Activated CD8-positive, alpha-beta memory T cell treated with anti-CD3 and anti-CD28 coated beads, Interleukin-2, amount 50 U/mL, for 1 hour (primary cell): ENCODE measurements around the gene DENND2C.

Experiments
- DNase-seq: peaks from one replicate; pipeline ENCODE4 v3.0.0-alpha.2; 2020; ENCODE audit errors: extremely low read depth

DENND2C gene

DNA sequence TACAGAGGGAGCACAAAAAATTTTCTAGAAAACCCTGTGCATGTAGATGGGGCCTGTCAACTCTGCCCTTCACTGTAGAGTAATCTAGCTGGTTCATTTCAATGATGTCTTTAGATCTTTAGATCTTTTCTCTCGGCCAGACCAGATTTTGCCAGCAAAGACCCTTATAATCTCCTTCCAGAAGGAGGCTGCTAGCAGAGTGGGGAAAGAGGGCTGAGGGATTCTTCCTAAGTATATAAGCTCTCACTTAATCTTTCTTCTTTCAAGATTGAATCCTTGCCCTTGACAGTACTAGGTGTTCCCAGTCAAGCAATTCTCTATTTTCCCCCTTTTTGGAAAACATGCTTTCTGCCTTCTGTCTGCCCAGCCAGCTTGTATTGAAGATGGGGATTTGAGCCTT is 122.8 kb downstream of the DENND2C start:
- no peak for DNase-seq

DNA sequence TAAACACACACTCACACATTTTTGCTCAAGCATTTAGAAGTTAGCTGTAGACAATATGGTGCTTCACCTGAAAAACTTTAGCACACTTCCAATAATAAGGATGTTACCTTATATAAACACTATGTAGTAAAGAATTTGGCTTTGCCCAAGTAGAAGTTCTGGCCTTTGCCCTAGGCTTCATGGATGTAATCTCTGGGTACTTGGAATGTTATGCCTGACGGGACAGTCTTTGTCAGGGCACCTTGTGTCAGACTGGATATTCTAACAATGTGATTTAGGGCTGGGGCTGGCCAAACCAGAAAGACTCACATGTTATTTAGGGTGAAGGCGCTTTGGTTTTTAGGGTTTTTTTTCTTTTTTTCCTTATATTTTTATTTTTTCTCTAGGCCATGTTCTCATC is 124.1 kb downstream of the DENND2C start:
- DNase-seq: no peak

DNA sequence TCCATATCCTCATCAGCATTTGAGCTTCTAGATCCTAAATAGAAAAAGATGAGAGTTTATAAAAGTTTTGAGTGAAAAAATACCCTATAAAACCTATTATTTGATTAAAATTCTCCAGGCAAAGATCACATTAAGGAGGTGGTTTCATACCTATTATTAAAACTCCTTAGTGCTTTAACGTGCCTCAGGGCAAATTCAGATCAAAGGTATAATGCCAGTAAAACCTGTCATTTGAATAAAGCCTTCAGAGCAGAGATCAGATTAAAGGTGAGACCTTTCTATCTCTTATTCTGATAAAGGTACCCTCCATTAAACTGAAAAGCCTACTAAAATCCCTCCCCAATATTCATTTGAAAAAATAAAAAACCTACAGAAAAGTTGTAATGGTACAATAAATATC is 124.5 kb downstream of the DENND2C start:
- DNase-seq: no peak

DNA sequence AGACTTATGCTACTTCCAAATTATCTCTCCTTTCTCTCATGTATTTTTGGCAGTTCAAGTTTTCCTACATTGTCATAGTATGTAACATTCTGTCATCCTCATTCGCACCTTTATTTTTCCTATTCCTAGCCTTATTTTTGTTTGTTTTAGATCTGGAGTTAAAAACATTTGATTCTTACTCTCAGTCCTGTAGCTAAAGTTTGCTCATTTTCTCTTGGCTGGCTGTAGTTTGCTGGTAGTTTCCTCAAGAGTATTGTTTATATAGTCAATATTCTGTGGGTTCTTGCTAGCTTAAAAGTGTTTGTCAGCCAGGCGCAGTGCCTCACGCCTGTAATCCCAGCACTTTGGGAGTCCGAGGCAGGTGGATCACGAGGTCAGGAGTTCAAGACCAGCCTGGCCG is 129.0 kb downstream of the DENND2C start:
- DNase-seq: no peak

DNA sequence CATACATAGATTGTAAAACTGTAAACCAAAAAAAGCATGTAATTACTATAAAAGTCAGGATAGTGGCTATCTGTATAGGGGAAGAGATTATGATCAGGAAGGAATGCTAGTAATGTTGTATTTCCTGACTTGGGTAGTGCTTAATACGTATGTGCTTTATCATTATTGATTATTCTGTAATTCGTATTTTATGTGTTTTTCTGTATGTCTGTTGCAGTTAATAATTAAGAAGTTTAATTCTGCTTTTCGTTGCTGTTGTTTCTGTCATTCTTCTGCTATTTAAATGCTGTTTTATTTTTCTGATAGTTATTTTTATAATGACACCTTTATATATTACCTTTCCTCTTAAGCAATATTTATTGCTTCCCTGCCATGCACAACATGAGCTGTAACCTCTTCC is 129.6 kb downstream of the DENND2C start:
- DNase-seq: no peak

DNA sequence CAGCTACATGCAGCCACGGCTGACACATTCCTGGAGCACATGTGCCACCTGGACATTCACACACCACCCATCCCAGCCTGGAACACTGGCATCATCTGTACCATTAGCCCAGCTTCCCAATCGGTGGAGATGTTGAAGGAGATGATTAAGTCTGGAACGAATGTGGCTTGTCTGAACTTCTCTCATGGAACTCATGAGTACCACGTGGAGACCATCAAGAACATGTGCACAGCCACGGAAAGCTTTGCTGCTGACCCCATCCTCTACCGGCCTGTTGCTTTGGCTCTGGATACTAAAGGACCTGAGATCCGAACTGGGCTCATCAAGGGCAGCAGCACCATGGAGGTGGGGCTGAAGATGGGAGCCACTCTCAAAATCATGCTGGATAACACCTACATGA is 133.8 kb downstream of the DENND2C start:
- no peak for DNase-seq

DNA sequence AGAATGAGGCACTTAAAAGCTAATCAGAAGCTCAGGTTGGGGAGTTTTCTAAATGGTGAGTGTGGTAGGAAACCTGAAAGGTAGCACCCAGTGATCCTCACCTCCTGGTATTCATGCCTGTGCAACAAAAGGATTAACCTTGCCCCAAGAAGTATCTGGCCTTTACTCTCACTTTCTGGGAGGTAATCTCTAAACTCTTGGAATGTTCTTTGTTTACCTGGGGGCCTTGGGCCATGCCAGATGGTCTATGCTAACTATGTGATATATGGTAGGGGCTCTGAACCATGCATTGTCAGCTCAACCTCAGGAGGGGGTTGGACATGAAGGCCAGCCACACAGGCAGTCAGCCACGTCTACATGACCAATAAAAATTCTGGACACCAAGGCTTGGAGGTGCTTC is 134.4 kb downstream of the DENND2C start:
- DNase-seq: no peak
